Measurements from ENCODE around the gene ANO7.

Gene ANO7

GRCh38 chr2:241213567-241213966, 25.1 kb downstream of the ANO7 start:
- no peak for DNase-seq

GRCh38 chr2:241214209-241214608, 25.7 kb downstream of the ANO7 start:
- no peak for DNase-seq

GRCh38 chr2:241214766-241215165, 26.3 kb downstream of the ANO7 start:
- no peak for DNase-seq

- DNase-seq, result no peak
Observed at GRCh38 chr2:241215421-241215820, 26.9 kb downstream of the ANO7 start.

- no peak for DNase-seq
Observed at GRCh38 chr2:241216211-241216761, 27.8 kb downstream of the ANO7 start.

GRCh38 chr2:241217320-241218031, 29.0 kb downstream of the ANO7 start:
- no peak for DNase-seq

GRCh38 chr2:241218131-241219029, 29.9 kb downstream of the ANO7 start:
- no peak for DNase-seq

GRCh38 chr2:241219030-241219382, 30.5 kb downstream of the ANO7 start:
- DNase-seq, result no peak

GRCh38 chr2:241219856-241220356, 31.4 kb downstream of the ANO7 start:
- DNase-seq, result no peak

GRCh38 chr2:241223211-241224017, 34.9 kb downstream of the ANO7 start:
- DNase-seq, result no peak

- no peak for DNase-seq
Observed at GRCh38 chr2:241224018-241224850, 35.8 kb downstream of the ANO7 start.

GRCh38 chr2:241224851-241225438, 36.5 kb downstream of the ANO7 start:
- DNase-seq, result no peak

- no peak for DNase-seq
Observed at GRCh38 chr2:241225545-241225944, 37.1 kb downstream of the ANO7 start.

GRCh38 chr2:241225983-241226382, 37.5 kb downstream of the ANO7 start:
- DNase-seq, result no peak

- no peak for DNase-seq
Observed at GRCh38 chr2:241226723-241227572, 38.5 kb downstream of the ANO7 start.

- DNase-seq, result no peak
Observed at GRCh38 chr2:241227594-241227993, 39.1 kb downstream of the ANO7 start.

GRCh38 chr2:241228081-241228859, 39.8 kb downstream of the ANO7 start:
- DNase-seq, result no peak

- no peak for DNase-seq
Observed at GRCh38 chr2:241228860-241229516, 40.5 kb downstream of the ANO7 start.
